Measurements from ENCODE around the gene SPPL2C. TPM values are rescaled to one million over a fixed set of nuclear protein-coding genes. Genes with fewer than 3 reads are reported as not detected.

The SPPL2C gene
- total RNA-seq, 1 experiment from 2014 or later, result not detected

GRCh38 chr17:45828171-45828570 lies 16.5 kb upstream of the SPPL2C start:
- DNase-seq (ENCODE audit: low read depth), result no peak

- peak; percentile 39 for DNase-seq (ENCODE audit: low read depth)
Measured at GRCh38 chr17:45828582-45829133, 16.0 kb upstream of the SPPL2C start.

GRCh38 chr17:45833920-45834319 lies 10.8 kb upstream of the SPPL2C start:
- no peak for DNase-seq (ENCODE audit: low read depth)

- peak; percentile 26 for DNase-seq (ENCODE audit: low read depth)
Measured at GRCh38 chr17:45834471-45835396, 9.9 kb upstream of the SPPL2C start.

GRCh38 chr17:45835481-45835880 lies 9.2 kb upstream of the SPPL2C start:
- DNase-seq (ENCODE audit: low read depth), result no peak

- DNase-seq (ENCODE audit: low read depth), result no peak
Measured at GRCh38 chr17:45836047-45837044, 8.3 kb upstream of the SPPL2C start.

GRCh38 chr17:45837187-45837586 lies 7.5 kb upstream of the SPPL2C start:
- no peak for DNase-seq (ENCODE audit: low read depth)

GRCh38 chr17:45837603-45838002 lies 7.1 kb upstream of the SPPL2C start:
- no peak for DNase-seq (ENCODE audit: low read depth)

GRCh38 chr17:45838751-45839295 lies 5.9 kb upstream of the SPPL2C start:
- DNase-seq (ENCODE audit: low read depth), result no peak

- no peak for DNase-seq (ENCODE audit: low read depth)
Measured at GRCh38 chr17:45839442-45839841, 5.2 kb upstream of the SPPL2C start.

- no peak for DNase-seq (ENCODE audit: low read depth)
Measured at GRCh38 chr17:45841186-45841585, 3.5 kb upstream of the SPPL2C start.

- no peak for DNase-seq (ENCODE audit: low read depth)
Measured at GRCh38 chr17:45841883-45842525, 2.7 kb upstream of the SPPL2C start.

GRCh38 chr17:45843722-45844121 lies 959 bp upstream of the SPPL2C start:
- no peak for DNase-seq (ENCODE audit: low read depth)

GRCh38 chr17:45845376-45846185 lies 900 bp downstream of the SPPL2C start:
- DNase-seq (ENCODE audit: low read depth), result no peak

GRCh38 chr17:45846223-45846622 lies 1.5 kb downstream of the SPPL2C start:
- DNase-seq (ENCODE audit: low read depth), result no peak

GRCh38 chr17:45846646-45847045 lies 2.0 kb downstream of the SPPL2C start:
- DNase-seq (ENCODE audit: low read depth), result no peak

- no peak for DNase-seq (ENCODE audit: low read depth)
Measured at GRCh38 chr17:45847101-45847500, 2.4 kb downstream of the SPPL2C start.

- DNase-seq (ENCODE audit: low read depth), result no peak
Measured at GRCh38 chr17:45847747-45848146, 3.1 kb downstream of the SPPL2C start.

GRCh38 chr17:45848405-45848804 lies 3.7 kb downstream of the SPPL2C start:
- DNase-seq (ENCODE audit: low read depth), result no peak
